ENCODE results near the gene DIAPH2.

DIAPH2 gene

DNA sequence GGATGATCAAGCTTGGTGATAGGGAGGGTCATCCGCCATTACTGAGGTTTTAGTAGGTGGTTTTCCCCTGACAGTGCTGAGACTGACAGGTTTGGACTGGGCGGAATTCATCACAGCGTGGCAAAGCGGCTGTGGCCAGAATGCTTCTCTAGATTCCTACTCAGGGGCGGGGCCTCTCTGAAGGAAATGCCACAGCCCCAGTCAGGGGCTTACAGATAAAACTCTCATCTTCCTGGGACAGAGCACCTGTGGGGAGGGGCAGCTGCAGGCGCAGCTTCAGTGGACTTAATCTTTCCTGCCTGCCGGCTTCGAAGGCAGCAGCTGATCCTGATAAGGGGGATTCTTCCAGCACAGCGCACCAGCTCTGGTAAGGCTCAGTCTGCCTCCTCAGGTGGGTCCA lies 515.8 kb downstream of the DIAPH2 start:
- H3K4me3 Mint-ChIP-seq, result no peak overlapping the region
- peaks cover 23% of the 10 kb centered on the region for H3K9me3 Mint-ChIP-seq
- peaks cover 8% of the 10 kb centered on the region for H3K36me3 Mint-ChIP-seq (ENCODE audit: low read depth)
- TF ChIP-seq, protein P1, sequence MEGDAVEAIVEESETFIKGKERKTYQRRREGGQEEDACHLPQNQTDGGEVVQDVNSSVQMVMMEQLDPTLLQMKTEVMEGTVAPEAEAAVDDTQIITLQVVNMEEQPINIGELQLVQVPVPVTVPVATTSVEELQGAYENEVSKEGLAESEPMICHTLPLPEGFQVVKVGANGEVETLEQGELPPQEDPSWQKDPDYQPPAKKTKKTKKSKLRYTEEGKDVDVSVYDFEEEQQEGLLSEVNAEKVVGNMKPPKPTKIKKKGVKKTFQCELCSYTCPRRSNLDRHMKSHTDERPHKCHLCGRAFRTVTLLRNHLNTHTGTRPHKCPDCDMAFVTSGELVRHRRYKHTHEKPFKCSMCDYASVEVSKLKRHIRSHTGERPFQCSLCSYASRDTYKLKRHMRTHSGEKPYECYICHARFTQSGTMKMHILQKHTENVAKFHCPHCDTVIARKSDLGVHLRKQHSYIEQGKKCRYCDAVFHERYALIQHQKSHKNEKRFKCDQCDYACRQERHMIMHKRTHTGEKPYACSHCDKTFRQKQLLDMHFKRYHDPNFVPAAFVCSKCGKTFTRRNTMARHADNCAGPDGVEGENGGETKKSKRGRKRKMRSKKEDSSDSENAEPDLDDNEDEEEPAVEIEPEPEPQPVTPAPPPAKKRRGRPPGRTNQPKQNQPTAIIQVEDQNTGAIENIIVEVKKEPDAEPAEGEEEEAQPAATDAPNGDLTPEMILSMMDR (IDR thresholded peaks at IDR 0.05), result no peak
- H3K27me3 Mint-ChIP-seq (ENCODE audit: low read depth, poor library complexity), result peaks cover 4% of the 10 kb centered on the region
- DNase-seq, result no peak
- H3K27ac Mint-ChIP-seq, result no peak overlapping the region
- H3K4me1 Mint-ChIP-seq, result peaks cover 6% of the 10 kb centered on the region

DNA sequence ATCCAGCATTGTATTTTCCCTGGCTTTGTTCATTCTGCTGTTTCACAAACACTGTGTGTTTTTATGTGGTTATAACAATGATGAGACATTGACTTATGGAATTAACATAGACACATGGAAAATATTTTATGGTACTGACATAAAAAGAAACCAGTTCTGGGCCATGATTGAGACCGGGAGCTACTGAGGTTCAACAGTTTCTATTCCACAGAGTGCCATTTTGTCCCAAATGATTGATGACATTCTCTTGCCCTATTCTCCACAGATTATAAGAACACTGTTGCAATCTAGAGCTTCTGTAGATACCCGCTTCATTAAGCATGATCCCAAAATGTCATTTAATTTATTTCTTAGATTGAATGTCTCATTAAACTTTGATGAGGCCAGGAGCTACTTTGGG lies 525.9 kb downstream of the DIAPH2 start:
- Mint-ChIP-seq H3K4me3 (no peak overlapping the region), H3K4me1 (no peaks in the 10 kb centered on the region), H3K36me3 (ENCODE audit: low read depth) (no peaks in the 10 kb centered on the region), H3K27me3 (ENCODE audit: low read depth, poor library complexity) (no peaks in the 10 kb centered on the region), H3K27ac (no peak overlapping the region), H3K9me3 (no peaks in the 10 kb centered on the region)
- TF ChIP-seq, protein P1 (IDR thresholded peaks at IDR 0.05), result no peak
- no peak for DNase-seq

DNA sequence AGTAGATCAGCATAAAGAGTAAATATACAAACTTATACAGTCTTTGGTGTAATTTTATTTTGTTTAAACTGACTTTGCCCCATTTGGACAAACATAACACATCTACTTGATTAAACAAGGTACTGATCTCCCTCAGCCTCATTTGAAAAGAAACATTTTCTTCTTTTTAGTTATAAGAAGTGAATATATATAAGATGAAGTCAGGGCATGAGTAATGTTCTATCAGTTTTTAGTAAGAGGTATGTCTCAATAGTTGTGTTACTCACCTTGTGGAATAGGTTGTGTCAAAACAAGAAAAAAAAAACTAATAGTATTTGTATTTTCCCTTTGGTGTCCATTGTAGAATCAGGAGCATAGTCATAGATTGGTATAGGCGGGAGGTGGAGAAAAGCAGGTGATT lies 526.4 kb downstream of the DIAPH2 start:
- Mint-ChIP-seq H3K4me1 (no peaks in the 10 kb centered on the region), H3K4me3 (no peak overlapping the region), H3K27me3 (ENCODE audit: low read depth, poor library complexity) (no peaks in the 10 kb centered on the region), H3K36me3 (ENCODE audit: low read depth) (no peaks in the 10 kb centered on the region), H3K27ac (no peak overlapping the region), H3K9me3 (no peaks in the 10 kb centered on the region)
- no peak for DNase-seq
- TF ChIP-seq, protein P1 (IDR thresholded peaks at IDR 0.05), result no peak

DNA sequence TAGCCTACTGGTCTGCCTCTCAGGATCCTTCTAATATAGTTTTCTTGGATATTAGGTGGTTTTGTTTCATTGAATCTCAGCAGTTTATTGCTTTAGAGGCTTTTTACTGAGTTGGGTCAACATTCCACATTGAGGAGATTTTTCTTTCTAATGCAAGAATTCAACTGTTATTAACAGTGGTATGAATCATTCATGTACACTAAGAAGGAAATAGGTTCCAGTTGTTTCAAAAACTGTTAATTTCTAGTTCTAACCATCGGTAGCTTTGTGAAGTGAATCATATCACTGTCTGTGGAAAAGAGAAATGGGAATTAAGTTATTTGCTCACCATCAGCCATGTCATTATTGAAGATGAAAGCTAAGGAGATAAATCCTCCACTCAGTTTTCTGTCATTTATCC lies 530.5 kb downstream of the DIAPH2 start:
- H3K4me3 Mint-ChIP-seq, result no peak overlapping the region
- no peaks in the 10 kb centered on the region for H3K9me3 Mint-ChIP-seq
- no peaks in the 10 kb centered on the region for H3K36me3 Mint-ChIP-seq (ENCODE audit: low read depth)
- TF ChIP-seq, protein P1 (IDR thresholded peaks at IDR 0.05), result no peak
- H3K27ac Mint-ChIP-seq, result no peak overlapping the region
- peaks cover 2% of the 10 kb centered on the region for H3K27me3 Mint-ChIP-seq (ENCODE audit: low read depth, poor library complexity)
- no peaks in the 10 kb centered on the region for H3K4me1 Mint-ChIP-seq
- no peak for DNase-seq

DNA sequence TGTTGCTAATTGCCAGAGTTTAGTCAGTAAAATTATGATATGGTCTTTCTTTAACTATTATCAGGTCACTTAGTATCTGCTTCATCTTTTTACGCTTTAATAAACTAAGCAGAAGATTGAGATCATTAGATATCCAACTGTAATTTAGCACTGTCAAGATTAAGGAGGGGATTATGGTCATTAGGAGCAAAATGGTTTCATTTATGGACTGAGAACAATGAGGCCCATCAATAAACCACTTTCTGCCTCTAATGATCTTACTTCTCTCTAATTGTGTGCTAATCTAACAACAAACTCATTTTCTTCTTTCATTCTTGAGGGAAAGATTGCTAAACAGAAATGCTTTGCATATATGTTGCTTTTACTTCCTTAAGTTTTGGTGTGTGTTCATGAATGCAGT lies 539.5 kb downstream of the DIAPH2 start:
- Mint-ChIP-seq H3K9me3 (no peaks in the 10 kb centered on the region), H3K4me3 (no peak overlapping the region), H3K27me3 (ENCODE audit: low read depth, poor library complexity) (peaks cover 3% of the 10 kb centered on the region), H3K36me3 (ENCODE audit: low read depth) (no peaks in the 10 kb centered on the region), H3K27ac (no peak overlapping the region), H3K4me1 (no peaks in the 10 kb centered on the region)
- no peak for DNase-seq
- TF ChIP-seq, protein P1 (IDR thresholded peaks at IDR 0.05), result no peak

DNA sequence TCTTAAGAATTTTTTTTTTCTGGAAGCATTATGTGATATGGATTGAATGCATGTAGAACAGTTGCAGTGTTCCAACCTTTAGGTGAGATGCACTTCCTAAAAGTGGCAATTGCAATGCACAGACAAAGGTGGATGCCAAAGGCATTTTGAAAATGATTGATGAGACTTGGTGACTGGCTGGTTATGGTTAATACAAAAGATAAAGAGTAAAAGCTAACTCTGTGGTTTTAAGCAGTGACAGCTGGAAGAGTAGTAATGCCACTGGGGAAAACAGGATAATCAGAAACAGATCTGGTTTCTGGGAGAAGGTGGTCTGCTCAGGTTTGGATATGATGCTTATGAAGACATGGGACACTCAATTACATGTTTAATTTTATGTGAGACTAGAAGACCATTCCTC lies 544.7 kb downstream of the DIAPH2 start:
- H3K4me1 Mint-ChIP-seq, result no peaks in the 10 kb centered on the region
- H3K27me3 Mint-ChIP-seq (ENCODE audit: low read depth, poor library complexity), result peaks cover 6% of the 10 kb centered on the region
- H3K4me3 Mint-ChIP-seq, result no peak overlapping the region
- DNase-seq, result no peak
- TF ChIP-seq, protein P1 (IDR thresholded peaks at IDR 0.05), result no peak
- no peak overlapping the region for H3K27ac Mint-ChIP-seq
- no peaks in the 10 kb centered on the region for H3K36me3 Mint-ChIP-seq (ENCODE audit: low read depth)
- H3K9me3 Mint-ChIP-seq, result no peaks in the 10 kb centered on the region

Data from nephron progenitor cell (in vitro differentiated cells).